ENCODE data around the gene RBFOX2.
"Not testable (repeated sequence)": the region's sequence is repeated elsewhere in the genome, so short reads cannot be mapped to it uniquely, and the experiment has no call there.

The RBFOX2 gene

DNA sequence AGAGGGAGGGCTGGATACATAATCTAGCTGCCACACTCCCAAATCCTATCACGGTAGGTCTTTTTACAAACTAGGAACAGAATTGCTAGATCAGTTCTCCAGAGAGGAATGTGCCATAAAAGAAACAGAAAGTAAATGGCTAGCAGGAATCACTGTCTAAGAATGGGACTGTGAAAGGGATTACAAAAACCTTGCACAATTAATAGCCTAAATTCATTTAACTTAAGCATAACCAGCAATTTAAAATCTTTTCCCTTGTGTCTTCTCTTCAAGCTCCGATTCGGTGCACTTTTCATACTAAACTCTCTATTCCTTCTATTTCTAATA is 275.8 kb downstream of the RBFOX2 start:
- DNase-seq, result no peak

DNA sequence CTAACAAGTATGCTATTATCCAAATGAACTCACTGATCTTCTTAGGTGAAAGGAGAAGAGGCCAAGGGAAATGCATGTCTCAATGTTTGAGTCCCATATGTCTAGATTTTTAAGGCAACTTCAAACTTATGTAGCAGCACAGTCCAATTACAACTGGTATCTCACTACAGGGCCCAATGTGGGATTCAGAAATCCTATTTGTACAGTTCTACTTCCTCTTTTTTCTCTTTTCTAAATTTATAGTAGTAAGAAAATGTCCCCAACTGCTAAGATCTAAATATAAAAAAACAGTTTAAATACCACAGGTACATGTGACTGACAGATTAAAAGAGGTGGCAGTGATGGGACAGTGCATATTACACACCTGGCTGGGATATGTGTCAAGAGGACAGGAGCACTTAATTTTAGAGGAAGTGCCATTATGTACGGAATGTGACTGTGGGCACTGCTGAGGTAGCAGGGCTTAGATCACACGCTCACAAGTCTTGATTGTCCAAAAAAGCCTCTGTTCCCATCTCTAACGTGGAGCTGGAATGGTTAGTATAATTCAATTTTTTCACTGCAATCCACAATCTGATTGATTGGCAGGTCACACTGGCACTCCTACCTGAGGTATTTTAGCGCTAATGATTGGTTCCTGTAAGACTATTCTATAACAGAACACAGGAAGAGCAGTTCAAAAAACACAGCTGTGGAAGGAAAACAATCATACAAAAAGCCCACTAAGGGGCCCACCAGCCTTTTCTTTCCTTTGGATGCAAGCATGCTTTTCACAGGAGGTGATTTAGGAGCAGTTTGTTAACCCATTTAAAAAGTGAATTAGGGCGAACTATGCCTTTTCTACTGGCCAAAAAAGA is 276.4 kb downstream of the RBFOX2 start:
- no peak for DNase-seq

- no peak for DNase-seq
These were observed 278.8 kb downstream of the RBFOX2 start for GRCh38 chr22:35749808-35750207.

GRCh38 chr22:35746946-35747703 is 281.5 kb downstream of the RBFOX2 start:
- DNase-seq, result no peak

DNA sequence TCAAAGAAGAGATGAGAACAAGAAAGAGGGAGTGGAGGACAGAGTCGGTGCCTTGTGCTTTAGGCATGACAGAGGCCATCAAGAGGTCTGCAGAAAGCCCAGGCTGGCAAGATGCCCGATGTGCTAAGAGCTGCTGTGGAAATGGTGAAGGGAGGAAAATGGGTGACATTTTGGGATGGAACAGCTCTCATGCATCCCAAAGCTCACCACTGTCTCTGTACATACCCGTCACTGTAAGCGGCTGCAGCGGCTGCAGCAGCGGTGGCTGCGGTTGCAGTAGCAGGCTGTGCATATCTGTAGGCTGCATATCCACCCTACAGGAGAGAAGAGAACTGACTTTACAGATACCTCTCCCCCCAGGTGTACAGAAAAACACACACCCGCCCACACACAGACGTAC is 282.4 kb downstream of the RBFOX2 start:
- DNase-seq, result no peak

GRCh38 chr22:35743326-35743860 is 285.2 kb downstream of the RBFOX2 start:
- DNase-seq, result no peak

DNA sequence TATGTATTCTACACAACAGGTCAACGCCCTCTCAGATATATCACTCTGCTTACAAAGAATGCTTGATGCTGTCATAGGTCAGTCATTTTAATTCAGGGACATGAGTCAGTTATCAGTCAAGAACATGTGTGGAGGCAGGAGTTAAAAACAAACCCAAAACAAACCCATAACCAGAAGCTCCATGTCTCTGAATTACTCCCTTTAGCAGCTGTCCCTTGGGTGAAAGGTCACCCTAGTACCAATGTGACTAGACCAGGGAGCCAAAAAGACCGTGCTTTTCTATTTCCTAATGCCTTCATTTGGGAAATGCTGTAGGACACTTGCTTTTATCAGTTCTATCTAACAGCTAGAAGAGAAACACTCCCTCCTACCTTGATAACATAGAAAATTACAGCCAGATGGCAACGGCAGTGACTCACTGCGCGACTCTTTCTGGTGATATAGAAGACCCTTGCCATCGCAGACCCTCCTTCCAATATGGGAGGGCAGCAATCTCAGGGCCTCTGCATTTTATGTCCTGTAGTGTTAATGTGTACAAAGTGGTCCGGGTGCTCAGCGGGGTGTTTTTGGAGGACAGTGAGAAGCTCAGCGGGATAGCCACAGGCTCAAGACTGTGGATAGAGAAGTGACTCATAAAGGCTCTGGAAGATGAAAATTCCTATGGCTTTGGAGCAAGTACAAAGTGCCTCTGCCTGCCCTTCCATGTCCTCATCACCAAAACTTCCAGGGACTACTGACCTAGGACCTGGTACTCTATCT is 286.1 kb downstream of the RBFOX2 start:
- no peak for DNase-seq

DNA sequence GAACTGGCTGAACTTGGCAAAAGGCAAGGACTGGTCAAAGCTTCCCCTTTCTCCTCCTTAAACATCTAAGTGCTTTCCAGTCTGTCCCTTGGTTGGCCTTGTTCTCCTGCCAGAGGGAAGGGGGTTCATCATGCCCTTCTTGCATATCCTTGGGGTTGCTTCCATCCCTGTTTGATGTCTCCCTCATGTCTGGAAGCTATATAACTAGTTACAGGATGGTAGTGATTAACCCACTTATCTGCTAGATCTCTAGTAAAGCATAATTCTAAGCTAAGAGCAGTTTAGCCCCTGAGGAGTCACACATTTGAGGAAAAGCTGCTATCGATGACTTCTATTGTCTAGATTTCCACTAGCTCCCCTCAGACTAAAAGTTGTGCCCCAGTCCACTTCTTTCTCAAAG is 288.0 kb downstream of the RBFOX2 start:
- no peak for DNase-seq

- no peak for DNase-seq
These were observed 288.7 kb downstream of the RBFOX2 start for GRCh38 chr22:35739931-35740380.

DNA sequence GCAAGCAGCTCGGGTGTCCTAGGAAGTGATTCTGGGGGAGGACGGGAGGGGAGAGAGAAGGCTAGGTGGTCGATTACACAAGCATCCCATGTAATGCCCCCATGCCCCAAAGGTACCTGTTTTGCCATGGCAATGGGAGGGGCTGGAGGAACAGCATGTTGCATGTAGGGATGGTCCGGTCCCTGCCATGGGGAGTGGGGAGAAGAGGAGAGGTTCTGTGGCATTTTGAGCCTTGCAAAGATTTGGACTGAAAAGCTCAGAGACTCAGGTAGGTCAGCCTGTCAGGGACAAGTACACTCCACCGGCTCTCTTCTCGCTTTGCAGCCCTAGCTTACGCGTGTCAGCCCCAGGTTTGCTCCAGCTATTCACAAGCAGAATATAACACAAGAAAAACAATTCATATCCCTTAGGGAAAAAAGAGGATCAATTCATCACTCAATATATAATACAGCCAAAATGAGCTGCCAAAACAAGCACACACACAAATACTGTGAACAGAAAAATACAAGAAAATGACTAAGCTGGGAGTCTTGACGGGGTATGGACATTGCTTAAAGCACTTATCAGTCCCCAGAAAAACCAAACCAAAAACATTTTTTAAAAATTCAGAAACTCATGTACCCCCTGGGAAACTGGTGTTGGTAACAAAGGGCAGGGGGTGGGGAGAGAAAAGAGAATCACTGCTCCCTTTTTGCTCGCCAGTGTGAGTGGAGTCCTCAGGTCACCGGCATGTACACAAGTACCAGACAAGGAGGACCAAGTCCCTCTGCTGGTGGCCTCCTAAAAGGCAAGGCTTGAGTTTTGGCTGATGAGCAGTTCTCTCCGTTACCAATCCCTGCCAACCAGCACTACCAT is 289.3 kb downstream of the RBFOX2 start:
- no peak for DNase-seq

DNA sequence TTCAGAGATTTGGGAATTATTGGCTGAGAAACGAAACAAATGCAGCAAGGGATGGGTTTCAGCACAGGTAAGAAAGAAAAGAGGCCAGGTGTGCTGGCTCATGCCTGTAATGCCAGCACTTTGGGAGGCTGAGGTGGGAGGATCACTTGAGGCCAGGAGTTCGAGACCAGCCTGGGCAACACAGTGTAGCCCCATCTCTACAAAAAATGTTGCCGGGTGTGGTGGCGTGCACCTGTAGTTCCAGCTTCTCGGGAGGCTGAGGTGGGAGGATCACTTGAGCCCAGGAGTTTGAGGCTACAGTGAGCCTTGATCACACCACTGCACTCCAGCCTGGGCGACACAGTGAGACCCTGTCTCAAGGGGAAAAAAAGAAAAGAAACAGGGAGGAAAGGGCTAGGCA is 290.7 kb downstream of the RBFOX2 start:
- not testable (repeated sequence) for DNase-seq

- no peak for DNase-seq
These were observed 291.9 kb downstream of the RBFOX2 start for GRCh38 chr22:35736701-35737100.

DNA sequence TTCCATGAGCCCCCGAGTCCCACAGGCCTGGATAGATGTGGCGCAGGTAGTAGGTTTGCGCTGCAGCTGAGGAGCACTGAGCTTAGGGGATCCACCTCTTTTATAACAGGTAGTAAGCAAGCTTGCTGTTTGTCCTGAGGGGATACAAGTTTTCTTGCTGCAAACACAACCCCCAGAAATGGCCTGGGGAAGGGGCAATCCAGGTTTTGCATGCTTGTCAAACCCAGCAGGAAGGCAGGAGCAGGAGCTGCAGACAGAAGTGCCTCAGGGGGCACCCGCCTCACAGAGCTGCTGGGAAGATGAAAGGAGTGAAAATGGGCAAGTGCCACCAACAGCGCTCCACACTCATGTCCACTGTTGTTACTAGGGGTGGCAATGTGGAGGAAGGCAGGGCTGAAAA is 292.5 kb downstream of the RBFOX2 start:
- DNase-seq, result no peak

- DNase-seq, result no peak
These were observed 293.1 kb downstream of the RBFOX2 start for GRCh38 chr22:35735542-35735941.

DNA sequence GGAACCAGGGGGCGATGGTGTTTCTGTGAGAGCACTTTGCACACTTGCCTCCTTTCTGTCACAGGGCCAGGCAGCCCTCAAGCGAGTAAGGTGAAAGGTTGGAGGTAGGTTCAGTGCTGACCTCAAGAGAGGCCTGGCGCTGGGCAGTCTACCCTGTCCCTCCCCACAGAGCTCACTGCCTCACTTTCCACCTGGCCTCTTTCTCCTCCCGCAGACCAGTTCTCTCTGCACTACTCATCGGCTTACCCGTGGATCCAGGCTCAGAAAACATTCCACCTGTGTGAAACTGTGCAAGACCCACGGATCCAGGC is 294.2 kb downstream of the RBFOX2 start:
- DNase-seq, result no peak

- DNase-seq, result no peak
These were observed 294.7 kb downstream of the RBFOX2 start for GRCh38 chr22:35733791-35734516.

DNA sequence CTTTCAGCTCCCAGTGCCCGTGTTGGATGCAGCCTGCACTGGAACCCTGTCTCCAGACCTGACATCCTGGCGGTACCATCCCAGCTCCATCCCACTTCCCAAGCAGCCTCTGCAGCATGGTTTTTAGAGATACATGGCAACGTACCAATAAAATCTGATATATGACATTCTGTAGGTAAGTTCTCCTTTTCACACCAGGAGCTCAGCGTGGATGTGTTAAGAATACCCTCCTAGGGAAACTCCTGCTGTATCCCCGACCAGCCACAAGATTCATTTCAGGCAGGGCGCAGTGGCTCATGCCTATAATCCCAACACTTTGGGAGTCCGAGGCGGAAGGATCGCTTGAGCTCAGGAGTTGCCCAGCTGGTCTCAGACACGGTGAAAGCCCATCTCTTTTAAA is 295.6 kb downstream of the RBFOX2 start:
- no peak for DNase-seq

- no peak for DNase-seq
These were observed 296.5 kb downstream of the RBFOX2 start for GRCh38 chr22:35732116-35732515.

- no peak for DNase-seq
These were observed 297.3 kb downstream of the RBFOX2 start for GRCh38 chr22:35731321-35731720.

- no peak for DNase-seq
These were observed 299.3 kb downstream of the RBFOX2 start for GRCh38 chr22:35729309-35729698.

DNA sequence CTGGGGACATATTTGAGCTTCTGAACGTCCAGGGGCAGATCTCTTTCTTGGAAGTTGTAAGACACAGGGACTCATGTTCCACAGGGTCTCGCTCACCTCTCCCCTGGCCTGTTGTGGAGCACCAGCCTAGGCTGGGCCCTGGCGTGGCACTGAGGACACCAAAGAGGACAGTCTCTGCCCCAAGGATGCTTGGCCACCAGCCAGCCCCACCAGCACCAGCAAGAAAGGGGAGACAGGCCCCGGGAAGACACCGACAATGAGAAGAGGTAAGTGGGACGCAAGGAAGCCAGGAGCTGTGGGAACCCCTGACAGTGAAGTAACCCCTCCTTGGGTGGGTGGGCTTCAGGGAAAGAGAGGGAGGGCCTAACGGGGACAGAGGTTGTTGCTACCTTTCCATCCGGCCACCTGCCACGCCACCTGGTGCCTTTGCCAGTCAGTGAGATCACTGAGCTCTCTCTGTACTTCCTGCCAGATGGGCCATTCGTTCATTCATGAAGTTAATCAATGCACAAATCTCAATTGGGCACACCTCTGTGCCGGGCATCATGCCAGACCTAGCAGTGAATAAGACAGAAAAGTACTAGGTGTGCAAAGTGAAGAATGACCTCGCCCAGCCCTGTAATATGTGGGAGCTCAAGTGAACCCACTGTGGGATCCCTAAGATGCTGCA is 299.9 kb downstream of the RBFOX2 start:
- no peak for DNase-seq
